Raji (cell line): ENCODE measurements around the gene GEMIN7.

Experiments used
- POLR2A ChIP-seq: IDR thresholded peaks from 2 replicates; pipeline ENCODE4 v1.6.1; 2011; ENCODE audit warnings: low read depth, low read length, control low read depth; ENCODE audit not compliant: insufficient read depth

The GEMIN7 gene

GRCh38 chr19:45138303-45138751 lies 59.3 kb downstream of the GEMIN7 start:
- TF ChIP-seq POLR2A: no peak

GRCh38 chr19:45139286-45140143 lies 60.5 kb downstream of the GEMIN7 start:
- no peak for TF ChIP-seq POLR2A

- no peak for TF ChIP-seq POLR2A
Observed at GRCh38 chr19:45140144-45140503, 61.1 kb downstream of the GEMIN7 start.

- TF ChIP-seq POLR2A: no peak
Observed at GRCh38 chr19:45140533-45140932, 61.5 kb downstream of the GEMIN7 start.
